HG03354 (cell line): ENCODE measurements around the gene MEAF6.

Experiments
- ATAC-seq: cut with Tn5 transposase; IDR thresholded peaks from one replicate; pipeline ENCODE4 v1.9.1; 2021; ENCODE audit warnings: mild to moderate bottlenecking; ENCODE audit not compliant: unreplicated experiment, poor library complexity, severe bottlenecking

MEAF6 gene

GRCh38 chr1:37476087-37476452 lies 38.5 kb downstream of the MEAF6 start:
- ATAC-seq = no peak

GRCh38 chr1:37475380-37476086 lies 39.0 kb downstream of the MEAF6 start:
- ATAC-seq = no peak

- ATAC-seq = no peak
Observed at GRCh38 chr1:37474697-37475379, 39.7 kb downstream of the MEAF6 start.

DNA sequence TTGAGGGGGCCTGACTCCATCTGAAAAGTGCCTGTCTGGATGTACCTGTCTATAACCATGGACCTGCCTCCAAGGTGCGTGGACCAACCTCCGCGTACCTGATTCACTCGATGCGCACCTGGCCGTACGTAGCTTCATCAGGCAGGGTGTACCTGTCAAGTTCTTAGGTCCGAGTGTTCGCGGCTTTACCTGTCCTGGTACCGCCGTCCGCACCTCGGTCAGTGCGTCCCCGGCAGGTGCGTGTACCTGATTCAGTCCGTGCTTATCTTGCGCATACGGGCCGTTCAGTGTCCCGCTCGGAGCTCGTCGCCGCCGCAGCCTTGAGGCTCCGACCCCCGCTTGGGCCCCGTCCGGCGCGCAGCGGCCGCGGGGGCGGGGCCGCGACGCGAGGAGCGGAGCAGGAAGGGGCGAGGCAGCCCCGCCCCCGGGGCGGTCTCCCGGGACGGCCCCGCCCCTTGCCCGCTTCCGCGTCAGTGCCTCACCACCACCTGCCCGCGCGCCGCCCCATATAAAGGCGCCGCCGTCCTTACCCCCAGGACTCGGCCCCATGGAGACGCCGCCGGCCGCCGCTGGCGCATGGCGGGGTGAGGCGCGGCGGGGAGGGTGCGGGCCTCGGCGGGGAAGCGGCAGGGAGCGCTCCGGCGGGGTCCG lies 40.4 kb downstream of the MEAF6 start, which contains the start of gene ZC3H12A:
Gene ZC3H12A (plus strand): TSS at position 535 of the 651 bp plus-strand sequence. CDS start 917 bp downstream, outside the sequence.
- ATAC-seq = peak; percentile 60

DNA sequence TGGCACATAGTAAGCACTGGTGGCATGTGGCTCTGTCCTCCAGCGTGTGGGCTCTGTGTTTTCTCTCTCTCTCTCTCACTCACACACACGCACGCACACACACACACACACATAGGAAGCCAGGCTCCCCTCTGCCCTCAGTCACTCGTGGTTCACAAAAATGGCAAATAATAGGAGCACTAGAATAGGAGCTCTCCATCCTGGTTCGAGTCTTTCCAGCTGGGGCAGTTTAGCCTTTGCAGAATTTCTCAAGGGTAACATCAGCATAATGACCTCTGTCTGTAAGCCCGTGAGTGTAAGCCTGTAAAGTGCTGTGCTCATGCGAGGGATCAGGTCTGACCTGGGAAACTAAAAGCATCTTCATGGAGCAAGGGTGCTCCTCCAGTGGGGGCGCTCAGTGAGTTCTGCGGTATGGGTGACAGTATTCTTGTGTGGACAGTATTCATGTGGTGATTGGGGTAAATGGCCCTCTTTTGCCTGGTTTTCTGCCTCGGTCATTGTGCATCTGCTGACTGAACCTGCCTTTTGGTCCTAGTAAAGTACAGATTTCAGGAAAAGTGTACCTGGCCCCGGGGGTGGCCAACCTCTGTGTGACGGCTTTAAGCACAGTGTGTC lies 41.0 kb downstream of the MEAF6 start:
- ATAC-seq = no peak

- ATAC-seq = no peak
Observed at GRCh38 chr1:37472994-37473393, 41.6 kb downstream of the MEAF6 start.

GRCh38 chr1:37472281-37472680 lies 42.3 kb downstream of the MEAF6 start:
- ATAC-seq = no peak

DNA sequence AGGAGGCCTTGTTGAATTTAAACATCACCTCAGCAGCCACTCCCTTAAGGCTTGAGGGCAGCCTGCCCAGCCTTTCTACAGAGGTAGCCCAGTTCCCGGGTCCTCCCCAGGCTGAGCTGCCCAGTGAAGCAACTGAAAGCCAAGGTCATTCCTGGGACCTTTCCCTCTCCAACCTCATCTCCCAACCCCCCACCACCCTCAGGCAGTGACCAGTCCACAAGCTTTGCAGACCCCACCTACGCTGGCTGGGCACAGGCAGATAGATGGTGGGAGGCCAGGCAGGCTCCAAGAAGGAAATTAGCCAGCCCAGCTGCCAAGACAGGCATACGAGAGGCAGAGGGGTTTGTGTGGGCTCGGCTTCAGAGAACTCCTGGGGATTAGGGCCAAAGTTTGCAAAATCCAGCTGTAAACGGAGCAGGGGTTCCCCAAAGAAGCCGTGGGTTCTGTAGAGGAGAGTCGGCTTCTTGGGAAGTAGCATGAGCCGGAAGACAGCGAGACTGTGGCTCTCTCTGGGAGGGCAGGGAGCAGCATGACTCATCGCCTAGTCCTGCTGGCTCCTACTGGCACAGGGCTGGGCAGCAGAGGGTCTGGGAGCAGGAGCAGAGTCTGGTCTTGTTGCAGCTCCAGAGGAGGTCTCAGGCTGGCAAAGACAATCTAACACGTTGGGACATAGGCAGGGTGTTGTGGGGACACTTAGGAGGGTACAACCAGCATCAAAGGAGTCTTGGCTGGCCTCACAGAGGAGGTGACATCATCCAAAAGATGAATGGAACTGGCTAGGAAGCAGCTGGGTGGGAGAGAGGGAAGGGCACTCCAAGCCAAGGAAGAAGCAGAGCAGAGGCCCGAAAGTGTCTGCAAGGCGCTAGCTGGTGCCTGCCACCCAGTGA lies 43.0 kb downstream of the MEAF6 start:
- no peak for ATAC-seq

GRCh38 chr1:37469386-37469785 lies 45.2 kb downstream of the MEAF6 start:
- no peak for ATAC-seq

DNA sequence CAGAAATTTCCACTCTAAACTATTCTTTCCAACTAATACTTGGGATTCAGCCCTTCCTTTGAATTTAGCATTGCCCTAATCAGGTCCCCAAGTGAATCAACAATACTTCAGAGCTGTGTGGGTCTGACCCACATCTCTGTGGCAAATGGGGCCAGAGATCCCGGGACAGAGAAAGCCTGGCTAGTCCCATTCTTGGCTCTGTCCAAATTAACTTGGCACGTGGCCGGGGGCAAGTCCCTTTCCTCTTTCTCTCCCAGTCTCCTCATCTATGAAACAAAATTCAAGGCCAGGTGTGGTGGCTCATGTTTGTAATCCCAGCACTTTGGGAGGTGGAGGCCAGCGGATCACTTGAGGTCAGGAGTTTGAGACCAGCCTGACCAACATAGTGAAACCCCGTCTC lies 46.5 kb downstream of the MEAF6 start:
- no peak for ATAC-seq

GRCh38 chr1:37465593-37466517 lies 48.7 kb downstream of the MEAF6 start:
- ATAC-seq = no peak

DNA sequence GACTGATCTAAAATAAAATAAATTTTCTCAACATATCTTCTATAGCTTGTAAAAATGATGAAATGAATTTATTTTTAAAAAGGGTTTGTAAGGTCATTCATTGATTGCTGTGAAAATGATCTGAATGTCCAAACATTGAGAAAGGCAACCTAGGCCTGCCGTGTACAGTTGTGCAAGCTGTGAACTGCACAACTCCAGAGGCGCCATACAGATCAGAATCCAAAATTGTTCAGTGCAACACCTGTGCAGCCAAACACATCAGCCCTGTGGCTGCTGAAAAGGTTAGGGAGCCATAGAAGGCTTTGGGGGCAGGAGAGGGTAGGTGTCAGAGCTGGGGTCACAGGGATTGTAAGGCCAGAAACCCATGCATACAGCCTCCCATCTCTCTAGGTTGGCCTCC lies 50.1 kb downstream of the MEAF6 start:
- ATAC-seq = no peak

- no peak for ATAC-seq
Observed at GRCh38 chr1:37461698-37462436, 52.7 kb downstream of the MEAF6 start.

DNA sequence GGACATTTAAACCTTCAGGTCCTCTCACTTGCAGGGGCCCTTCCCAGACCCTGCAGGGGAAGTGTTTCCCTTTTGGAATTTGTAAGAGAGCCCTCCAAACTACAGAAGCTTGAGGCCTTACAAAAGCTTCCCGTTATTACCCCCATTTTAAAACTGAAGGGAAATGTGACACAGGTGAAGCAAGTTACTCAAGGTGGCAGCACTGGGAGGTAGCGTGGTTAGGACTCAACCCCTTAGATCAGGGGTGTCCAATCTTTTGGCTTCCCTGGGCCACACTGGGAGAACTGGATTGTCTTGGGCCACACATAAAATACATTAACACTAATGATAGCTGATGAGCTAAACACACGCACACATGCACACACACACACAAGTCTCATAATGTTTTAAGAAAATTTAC lies 56.0 kb downstream of the MEAF6 start:
- ATAC-seq = no peak

- no peak for ATAC-seq
Observed at GRCh38 chr1:37456614-37457013, 58.0 kb downstream of the MEAF6 start.

DNA sequence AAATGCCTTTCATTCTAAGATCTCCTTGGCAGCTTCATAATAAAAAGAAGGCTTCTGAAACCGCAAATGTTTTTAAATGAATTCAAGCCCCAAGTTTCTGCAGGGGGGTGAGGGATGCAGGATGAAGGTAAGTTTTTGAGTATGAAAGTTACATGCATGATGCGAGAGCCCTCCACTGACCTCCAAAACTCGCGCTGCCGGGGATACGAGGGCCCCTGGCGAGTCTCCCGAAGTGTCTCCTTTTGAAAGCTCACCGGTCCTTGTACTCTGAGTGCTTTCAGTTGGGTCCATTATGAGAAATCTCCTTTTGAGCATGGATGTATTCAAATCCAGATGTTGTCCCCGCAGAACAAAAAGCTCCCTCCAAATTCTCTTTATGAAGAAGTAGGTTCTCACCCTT lies 59.0 kb downstream of the MEAF6 start:
- ATAC-seq = no peak

- no peak for ATAC-seq
Observed at GRCh38 chr1:37453647-37454046, 60.9 kb downstream of the MEAF6 start.

DNA sequence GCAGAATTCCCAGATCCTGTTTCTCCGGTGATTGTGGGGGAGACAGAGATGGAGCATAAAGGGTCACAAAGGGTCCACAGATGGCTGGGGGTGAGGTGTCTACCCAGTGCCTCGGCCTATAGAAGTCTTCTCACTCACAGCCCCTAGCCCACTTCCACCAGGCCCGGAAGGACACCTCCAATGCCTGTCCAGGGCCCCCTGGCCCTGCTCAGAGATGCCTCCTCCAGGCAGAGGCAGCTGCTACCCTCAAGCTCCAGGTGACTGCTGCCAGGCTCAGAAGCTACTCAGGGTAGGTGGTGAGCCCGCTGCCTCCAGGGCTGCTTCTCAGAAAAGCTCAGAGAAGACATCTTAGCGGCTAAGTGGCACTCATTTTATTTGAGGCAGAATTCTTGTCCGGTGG lies 62.1 kb downstream of the MEAF6 start:
- ATAC-seq = no peak
